Chondrocyte (in vitro differentiated cells): Measurements from ENCODE around the gene MMP25. TPM values are rescaled to one million over a fixed set of nuclear protein-coding genes. Genes with fewer than 3 reads are reported as not detected.

Source experiments
- DNase-seq: peaks from one replicate; pipeline ENCODE4 v3.0.0; 2021; ENCODE audit warnings: mixed read lengths, low spot score
- H3K27ac Mint-ChIP-seq: one replicate; pipeline ENCODE4 v1.8.0; 2021; ENCODE audit warnings: mild to moderate bottlenecking, moderate library complexity, mixed read lengths; ENCODE audit not compliant: unreplicated experiment
- H3K27me3 Mint-ChIP-seq: 2 replicates; pipeline ENCODE4 v1.8.0; 2021; ENCODE audit warnings: low read depth, mixed read lengths
- H3K36me3 Mint-ChIP-seq: 2 replicates; pipeline ENCODE4 v1.8.0; 2021; ENCODE audit warnings: low read depth, mixed read lengths
- H3K4me1 Mint-ChIP-seq: 2 replicates; pipeline ENCODE4 v1.8.0; 2021; ENCODE audit warnings: low read depth, mild to moderate bottlenecking, mixed read lengths
- H3K4me3 Mint-ChIP-seq: one replicate; pipeline ENCODE4 v1.8.0; 2021; ENCODE audit warnings: mild to moderate bottlenecking, moderate library complexity, mixed read lengths; ENCODE audit not compliant: unreplicated experiment
- H3K9me3 Mint-ChIP-seq: 2 replicates; pipeline ENCODE4 v1.8.0; 2021; ENCODE audit warnings: low read depth, mixed read lengths
- total RNA-seq: library from RNA; stranded (reverse); gene quantifications from 3 replicates; pipeline ENCODE4 v1.2.1, GENCODE V29; 2021
- TF ChIP-seq, protein P1 (sequence below): fragments of 200-600 bp; sonication (generic); IDR thresholded peaks from 2 replicates; pipeline ENCODE4 v1.5.0; 2021; ENCODE audit warnings: antibody characterized with exemption, mild to moderate bottlenecking, moderate library complexity

MMP25 gene
- total RNA-seq, 1 donor from 2014 or later = not detected

- Mint-ChIP-seq H3K9me3 (no peaks in the 10 kb centered on the region), H3K36me3 (peaks cover 9% of the 10 kb centered on the region), H3K27ac (no peak overlapping the region), H3K4me3 (no peak overlapping the region), H3K4me1 (peaks cover 14% of the 10 kb centered on the region), H3K27me3 (peaks cover 4% of the 10 kb centered on the region)
- TF ChIP-seq, protein P1, sequence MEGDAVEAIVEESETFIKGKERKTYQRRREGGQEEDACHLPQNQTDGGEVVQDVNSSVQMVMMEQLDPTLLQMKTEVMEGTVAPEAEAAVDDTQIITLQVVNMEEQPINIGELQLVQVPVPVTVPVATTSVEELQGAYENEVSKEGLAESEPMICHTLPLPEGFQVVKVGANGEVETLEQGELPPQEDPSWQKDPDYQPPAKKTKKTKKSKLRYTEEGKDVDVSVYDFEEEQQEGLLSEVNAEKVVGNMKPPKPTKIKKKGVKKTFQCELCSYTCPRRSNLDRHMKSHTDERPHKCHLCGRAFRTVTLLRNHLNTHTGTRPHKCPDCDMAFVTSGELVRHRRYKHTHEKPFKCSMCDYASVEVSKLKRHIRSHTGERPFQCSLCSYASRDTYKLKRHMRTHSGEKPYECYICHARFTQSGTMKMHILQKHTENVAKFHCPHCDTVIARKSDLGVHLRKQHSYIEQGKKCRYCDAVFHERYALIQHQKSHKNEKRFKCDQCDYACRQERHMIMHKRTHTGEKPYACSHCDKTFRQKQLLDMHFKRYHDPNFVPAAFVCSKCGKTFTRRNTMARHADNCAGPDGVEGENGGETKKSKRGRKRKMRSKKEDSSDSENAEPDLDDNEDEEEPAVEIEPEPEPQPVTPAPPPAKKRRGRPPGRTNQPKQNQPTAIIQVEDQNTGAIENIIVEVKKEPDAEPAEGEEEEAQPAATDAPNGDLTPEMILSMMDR = no peak
- DNase-seq = no peak
Measured at GRCh38 chr16:3056336-3057180, 10.2 kb downstream of the MMP25 start.

- Mint-ChIP-seq H3K4me1 (peaks cover 14% of the 10 kb centered on the region), H3K4me3 (no peak overlapping the region), H3K27me3 (no peaks in the 10 kb centered on the region), H3K9me3 (no peaks in the 10 kb centered on the region), H3K27ac (no peak overlapping the region), H3K36me3 (peaks cover 9% of the 10 kb centered on the region)
- no peak for DNase-seq
- TF ChIP-seq, protein P1 = no peak
Measured at GRCh38 chr16:3057181-3058138, 11.1 kb downstream of the MMP25 start.

DNA sequence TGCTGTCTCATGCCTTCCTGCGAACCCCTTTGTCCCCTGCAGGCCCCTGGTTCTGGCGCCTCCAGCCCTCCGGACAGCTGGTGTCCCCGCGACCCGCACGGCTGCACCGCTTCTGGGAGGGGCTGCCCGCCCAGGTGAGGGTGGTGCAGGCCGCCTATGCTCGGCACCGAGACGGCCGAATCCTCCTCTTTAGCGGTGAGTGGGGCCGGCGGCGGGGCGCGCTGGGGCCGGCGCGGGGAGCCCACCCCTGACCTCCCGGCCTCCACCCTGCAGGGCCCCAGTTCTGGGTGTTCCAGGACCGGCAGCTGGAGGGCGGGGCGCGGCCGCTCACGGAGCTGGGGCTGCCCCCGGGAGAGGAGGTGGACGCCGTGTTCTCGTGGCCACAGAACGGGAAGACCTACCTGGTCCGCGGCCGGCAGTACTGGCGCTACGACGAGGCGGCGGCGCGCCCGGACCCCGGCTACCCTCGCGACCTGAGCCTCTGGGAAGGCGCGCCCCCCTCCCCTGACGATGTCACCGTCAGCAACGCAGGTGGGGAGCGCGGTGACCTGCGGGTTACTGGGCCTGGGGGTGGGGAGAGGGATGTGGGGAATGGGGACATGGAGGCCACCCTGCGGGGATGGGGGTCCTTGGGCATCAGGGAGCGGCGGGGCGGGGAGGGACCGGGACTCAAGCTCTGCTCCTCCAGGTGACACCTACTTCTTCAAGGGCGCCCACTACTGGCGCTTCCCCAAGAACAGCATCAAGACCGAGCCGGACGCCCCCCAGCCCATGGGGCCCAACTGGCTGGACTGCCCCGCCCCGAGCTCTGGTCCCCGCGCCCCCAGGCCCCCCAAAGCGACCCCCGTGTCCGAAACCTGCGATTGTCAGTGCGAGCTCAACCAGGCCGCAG is 12.0 kb downstream of the MMP25 start:
- DNase-seq = no peak
- Mint-ChIP-seq H3K27me3 (no peaks in the 10 kb centered on the region), H3K4me3 (peak overlapping the region; percentile 83), H3K36me3 (peaks cover 9% of the 10 kb centered on the region), H3K4me1 (peaks cover 14% of the 10 kb centered on the region), H3K27ac (no peak overlapping the region), H3K9me3 (no peaks in the 10 kb centered on the region)
- TF ChIP-seq, protein P1 = no peak

DNA sequence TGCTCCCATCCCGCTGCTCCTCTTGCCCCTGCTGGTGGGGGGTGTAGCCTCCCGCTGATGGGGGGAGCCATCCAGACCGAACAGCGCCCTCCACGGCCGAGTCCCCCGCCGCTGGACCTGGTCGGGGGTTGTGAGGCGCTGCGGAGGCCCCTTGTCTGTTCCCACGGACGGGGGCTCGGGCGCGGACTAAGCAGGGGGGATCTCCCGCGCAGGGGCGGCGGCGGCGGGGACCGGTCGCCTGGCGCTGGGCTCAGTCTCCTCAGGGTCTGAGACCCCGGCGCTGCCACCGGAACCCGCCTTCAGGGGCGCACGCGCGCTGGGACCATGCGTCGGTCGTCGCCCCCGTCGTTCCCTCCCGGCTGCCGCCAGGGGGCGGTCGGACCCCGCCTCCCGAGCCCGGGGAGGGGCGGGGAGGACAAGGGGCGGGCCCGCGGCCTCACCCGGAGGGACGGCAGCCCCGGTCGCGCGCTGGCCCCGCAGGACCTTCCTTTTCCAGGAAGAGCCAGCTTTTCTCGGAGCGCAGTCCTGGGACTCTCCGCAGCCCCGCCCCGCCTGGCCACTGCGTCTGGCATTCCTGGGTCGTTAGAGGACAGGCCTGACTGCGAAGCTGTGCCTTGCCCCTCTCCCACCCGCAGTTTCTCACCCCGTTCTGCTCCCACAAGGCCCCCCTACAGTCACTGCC is 12.8 kb downstream of the MMP25 start:
- peak overlapping the region; percentile 66 for H3K27ac Mint-ChIP-seq

More for the DNA sequence above, 12.8 kb downstream of the MMP25 start:
- Mint-ChIP-seq H3K36me3 (peaks cover 3% of the 10 kb centered on the region), H3K9me3 (no peaks in the 10 kb centered on the region), H3K27me3 (no peaks in the 10 kb centered on the region), H3K4me3 (peak overlapping the region; percentile 83), H3K4me1 (peaks cover 14% of the 10 kb centered on the region)
- no peak for DNase-seq
- TF ChIP-seq, protein P1 = peak; percentile 90
